ENCODE results near the gene CDC25B.
A peak's percentile ranks its signal among the peaks of the same experiment; 100 is the strongest.

CDC25B gene

DNA sequence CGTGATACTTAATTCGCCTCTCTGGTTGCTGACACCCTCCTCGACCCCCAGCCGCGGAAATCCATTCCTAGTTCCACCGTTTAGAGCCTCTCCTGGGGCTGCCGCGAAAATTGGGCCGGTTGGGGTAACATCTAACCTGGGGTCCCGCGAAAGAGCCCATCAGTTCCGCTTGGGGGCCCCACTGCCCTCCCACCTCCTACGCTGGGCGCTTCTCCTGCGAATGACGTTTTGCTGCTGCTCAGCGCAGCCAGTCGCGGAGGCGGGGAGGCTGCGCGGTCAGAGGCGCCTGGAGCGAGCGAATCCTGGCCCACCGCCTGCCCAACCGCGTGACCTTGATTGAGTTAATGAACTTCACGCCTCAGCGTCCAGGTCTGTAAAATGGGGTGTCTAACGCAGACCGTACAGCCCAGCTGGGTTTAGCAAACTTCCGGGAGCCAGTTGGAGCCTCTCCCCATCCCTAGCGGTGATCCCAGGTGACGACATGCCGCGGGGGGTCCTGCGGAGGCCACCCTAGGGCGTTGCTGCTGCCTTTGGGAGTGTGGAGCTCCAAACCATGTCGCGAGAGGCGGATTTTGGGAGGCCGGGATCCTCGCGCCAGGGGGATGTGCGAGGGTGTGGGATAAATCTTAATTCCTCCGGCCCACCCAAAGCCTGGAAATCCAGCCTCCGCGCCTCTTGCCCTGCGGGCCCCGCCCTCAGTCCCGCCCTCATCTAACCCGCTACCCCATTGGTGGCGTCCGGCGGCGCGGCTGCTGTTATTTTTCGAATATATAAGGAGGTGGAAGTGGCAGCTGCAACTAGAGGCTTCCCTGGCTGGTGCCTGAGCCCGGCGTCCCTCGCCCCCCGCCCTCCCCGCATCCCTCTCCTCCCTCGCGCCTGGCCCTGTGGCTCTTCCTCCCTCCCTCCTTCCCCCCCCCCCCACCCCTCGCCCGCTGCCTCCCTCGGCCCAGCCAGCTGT, at the start of gene CDC25B:
Gene CDC25B, plus strand, starts transcription at position 800 of the 958 bp plus-strand sequence. CDS start 222 bp downstream, outside the sequence.
- peak; percentile 97 for DNase-seq

DNA sequence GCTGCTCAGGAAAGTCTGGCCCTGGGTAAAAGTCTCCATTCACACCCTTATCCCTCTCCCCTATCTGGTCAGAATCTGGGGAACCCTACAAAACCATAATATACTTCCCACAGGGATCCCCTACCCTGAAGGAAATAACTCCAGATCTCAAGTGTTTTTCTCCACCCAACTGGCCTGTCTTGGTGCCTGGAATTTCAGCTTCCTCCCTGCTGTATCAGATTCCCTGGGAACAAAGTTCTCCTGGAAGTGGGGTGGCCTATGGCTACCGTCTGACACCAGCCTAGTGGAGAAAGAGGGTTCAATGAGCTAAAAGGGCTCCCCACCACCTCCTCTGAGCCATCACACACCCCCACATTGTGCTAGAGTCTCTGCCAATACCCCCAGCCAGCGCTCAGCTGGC, 48.6 kb upstream of the CDC25B start:
- no peak for DNase-seq

DNA sequence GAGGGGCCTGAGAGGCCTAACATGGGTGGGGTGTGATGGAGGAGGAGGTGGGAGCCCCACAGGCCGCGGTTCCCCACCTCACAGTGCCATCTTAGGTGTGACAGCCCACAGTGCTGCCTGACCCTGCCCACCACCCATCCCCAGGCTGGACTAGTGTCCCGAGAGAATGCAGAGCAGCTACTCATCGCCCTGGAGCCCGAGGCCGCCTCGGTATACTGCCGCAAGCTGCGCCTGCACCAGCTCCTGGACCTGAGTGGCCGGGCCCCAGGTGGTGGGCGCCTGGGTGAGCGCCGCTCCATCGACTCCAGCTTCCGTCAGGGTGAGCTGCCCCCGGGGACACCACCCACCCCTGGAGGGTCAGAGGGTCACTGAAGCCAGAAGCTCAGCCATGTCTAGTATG, 48.0 kb upstream of the CDC25B start:
- no peak for DNase-seq

DNA sequence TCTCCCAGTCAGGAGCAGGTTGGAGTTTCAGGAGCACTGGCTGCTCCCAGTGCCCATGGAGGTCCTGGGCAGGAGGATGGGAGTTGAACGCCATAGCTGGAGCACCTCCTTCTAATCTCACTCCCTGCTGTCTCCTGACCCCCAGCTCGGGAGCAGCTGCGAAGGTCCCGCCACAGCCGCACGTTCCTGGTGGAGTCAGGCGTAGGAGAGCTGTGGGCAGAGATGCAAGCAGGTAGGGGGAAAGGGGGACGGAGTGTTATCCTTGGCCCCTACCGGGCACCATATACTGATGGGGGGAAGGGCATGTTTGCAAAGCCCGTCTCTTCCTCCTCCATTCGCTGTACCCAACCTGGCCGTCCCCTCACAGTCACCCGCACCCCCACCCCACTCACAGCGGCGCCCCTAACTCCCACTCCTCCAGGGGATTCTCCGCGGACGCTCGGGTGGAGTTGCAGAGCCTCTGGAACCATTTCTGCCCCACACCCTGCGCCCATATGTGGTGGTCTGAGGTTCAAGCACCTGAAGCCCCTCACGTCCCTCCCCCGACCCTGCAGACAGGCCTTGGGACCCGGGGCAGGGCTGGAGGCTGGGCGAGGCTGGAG, 46.9 kb upstream of the CDC25B start:
- DNase-seq, result no peak

DNA sequence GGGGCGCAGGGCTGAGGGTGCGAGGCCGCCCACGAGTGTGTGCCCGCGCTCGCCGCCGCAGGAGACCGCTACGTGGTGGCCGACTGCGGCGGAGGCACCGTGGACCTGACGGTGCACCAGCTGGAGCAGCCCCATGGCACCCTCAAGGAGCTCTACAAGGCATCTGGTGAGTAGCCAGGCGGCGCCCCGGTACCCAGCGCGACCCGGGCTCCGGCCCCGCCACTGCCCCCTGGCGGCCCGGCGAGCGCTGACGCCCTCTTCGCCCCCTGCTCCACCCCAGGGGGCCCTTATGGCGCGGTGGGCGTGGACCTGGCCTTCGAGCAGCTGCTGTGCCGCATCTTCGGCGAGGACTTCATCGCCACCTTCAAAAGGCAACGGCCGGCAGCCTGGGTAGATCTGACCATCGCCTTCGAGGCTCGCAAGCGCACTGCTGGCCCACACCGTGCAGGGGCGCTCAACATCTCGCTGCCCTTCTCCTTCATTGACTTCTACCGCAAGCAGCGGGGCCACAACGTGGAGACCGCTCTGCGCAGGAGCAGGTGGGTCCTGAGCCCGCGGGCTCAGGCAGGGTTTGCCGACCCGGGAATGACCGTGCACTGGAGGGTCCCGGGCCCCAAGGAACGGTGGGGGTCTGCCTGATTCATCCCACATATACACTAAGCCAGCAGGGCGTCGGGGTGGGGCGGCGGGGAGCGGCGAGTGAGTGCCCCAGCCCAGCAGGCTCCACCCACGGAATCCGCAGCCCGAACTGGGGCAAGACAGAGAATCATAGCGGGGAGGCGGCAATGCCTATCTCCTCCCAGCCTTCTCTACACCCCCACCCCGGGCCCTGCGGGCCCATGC, 46.2 kb upstream of the CDC25B start:
- peak; percentile 85 for DNase-seq

DNA sequence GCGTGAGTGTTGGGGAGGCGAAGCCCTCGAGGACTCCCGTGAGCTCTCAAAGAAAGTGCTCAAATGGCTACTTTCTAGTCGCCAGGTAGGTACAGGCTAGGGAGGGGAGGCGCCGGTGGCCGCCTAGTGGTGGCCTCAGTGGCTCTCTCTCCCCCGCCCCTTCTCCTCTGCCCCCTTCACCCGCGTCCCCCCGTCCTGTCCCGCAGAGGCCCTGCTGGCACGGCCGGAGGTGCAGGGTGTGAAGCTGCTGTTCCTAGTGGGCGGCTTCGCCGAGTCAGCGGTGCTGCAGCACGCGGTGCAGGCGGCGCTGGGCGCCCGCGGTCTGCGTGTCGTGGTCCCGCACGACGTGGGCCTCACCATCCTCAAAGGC, 44.8 kb upstream of the CDC25B start:
- no peak for DNase-seq

DNA sequence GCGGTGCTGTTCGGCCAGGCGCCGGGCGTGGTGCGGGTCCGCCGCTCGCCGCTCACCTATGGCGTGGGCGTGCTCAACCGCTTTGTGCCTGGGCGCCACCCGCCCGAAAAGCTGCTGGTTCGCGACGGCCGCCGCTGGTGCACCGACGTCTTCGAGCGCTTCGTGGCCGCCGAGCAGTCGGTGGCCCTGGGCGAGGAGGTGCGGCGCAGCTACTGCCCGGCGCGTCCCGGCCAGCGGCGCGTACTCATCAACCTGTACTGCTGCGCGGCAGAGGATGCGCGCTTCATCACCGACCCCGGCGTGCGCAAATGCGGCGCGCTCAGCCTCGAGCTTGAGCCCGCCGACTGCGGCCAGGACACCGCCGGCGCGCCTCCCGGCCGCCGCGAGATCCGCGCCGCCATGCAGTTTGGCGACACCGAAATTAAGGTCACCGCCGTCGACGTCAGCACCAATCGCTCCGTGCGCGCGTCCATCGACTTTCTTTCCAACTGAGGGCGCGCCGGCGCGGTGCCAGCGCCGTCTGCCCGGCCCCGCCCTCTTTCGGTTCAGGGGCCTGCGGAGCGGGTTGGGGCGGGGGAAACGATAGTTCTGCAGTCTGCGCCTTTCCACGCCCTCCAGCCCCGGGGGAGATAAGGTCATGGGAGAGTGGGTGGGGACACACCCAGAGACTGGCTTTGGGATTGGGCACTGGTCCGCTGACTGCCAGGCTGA, 44.3 kb upstream of the CDC25B start:
- DNase-seq, result peak; percentile 79

DNA sequence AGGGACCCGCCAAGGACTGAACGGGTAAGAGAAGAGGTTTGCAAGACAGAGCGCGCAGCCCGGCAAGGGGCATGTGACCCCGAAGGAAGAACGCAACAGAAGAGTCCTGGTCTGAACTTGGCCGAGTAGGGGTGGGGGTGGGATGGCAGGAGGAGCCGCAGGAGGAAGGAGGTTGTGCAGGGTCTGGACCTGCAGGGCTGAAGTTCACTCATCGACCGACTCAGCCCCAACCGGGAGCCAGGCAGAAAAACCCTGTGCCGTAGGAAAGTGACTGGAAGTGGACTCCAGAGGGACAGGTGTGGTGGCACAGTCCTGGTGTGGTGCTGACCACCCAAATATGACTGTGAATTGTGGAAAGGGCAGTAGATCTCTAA, 43.7 kb upstream of the CDC25B start:
- DNase-seq, result no peak

DNA sequence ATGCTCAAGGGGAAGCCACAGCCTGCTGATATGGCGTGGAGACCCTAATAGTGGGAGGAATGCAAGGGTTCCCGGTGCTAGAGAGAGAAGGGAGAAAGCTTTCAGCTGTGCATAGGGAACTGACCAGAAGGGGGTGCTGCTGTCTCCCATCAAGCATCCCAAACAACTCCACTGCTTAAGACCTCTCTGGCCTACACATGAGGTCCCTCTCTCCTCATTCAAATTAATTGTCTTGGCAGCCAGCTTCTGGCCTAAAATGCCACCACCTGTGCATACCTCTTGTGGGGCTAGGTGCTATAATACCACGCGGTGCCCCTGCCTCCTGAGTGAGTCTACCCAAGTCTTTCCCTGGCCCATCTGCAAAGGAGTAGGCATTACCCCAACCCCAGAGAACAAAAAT, 43.0 kb upstream of the CDC25B start:
- DNase-seq, result peak; percentile 91

DNA sequence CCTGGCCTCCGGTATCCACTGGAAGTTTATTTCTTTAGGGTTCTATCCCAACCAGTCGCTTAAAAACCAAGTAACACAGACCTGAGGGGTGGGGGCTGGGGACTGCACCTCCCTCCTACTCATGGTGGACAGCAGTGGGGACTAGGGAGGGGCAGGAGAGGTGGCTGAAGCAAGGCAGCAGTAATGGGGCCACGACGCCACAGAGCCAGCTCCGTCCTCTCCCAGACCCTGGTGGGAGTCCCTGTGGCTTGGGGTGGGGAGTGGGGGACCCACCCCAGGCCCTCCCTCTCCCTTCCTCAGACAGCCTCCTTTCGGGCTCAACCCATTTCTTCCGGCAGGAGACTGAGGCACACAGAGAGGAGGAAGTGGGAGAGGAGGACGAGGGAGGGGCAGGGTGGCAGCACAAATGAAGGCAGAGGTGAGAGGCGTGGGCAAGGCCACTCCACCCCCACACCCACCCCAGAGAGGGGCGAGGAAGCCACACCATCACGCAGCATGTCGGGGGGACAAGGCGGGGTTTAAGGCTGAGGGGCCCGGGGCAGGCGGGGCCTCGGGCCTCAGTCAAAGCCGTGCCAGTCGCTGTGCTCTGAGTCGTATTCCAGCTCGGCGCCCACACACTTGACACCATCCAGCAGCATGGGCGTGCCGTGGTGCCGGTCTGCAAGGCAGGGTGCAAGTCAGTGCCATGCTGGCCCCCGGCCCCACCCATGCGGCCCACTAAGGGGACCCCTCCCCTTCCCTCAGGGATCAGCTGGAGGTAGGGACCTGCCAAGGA, 42.4 kb upstream of the CDC25B start:
- DNase-seq, result no peak

DNA sequence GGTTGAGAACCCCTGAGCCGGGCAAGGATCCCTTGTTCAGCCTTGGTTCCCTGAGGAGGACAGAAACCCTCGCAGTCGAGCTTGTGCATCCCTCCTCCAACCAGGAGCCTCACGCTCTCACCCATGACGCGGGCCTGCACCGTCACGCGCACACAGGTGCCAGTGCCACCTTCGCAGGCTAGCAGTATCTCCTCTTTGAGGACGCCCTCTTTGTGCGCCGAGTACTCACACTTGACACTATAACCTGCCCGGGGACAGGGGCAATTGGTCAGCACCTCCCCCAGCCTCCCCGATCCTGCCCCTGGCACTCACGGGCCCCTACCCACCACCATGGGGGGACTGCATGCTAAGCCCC, 41.9 kb upstream of the CDC25B start:
- DNase-seq, result no peak

DNA sequence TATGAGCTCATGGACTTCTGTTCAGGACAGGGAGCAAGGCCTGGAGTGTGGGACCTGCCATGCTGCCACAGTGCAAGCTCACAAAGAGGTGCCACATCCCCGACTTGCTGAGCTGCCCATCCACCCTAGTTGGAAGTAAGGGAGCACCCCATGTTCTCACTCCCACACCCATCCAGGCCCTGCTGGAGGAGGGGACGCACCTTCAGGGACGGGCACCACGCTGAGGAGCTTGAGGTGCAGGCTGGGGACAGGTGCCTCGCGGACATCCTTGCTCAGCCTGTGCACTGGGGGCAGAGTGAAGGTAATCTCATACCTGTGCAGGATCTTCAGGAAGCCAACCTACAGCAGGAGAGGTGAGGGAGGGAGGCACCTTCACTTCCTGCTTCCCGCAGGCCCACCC, 40.8 kb upstream of the CDC25B start:
- no peak for DNase-seq

DNA sequence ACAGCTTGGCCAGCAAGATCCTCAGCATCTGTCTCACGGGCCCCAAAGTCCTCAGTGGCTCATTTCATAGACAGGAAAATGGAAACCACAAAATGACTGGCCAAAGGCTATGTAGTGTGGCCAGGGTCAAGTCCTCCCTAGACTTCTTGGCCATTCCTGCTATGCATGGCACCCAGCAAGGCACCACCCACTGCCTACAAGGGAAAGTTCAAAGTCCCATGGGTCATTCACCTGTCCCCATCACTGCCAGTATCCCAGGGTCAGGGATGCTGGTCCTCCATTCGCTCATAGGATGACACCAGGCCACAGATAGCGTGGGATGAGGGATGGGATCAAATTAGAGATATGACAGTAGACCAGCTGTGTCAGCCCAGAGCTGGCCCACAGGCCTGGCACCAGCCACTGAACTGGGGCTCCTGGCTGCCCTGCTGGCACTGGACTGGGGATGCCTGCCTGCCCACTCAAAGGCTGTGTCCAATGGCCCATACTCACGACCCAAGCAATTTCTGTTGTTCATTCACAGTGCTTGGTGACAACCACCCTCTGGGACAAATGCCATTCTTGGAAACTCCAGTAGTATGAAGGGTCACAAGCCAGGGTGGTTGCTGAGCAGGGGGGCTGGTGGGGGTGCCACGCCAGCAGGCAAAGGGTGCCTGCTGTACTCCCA, 40.2 kb upstream of the CDC25B start:
- DNase-seq, result no peak

DNA sequence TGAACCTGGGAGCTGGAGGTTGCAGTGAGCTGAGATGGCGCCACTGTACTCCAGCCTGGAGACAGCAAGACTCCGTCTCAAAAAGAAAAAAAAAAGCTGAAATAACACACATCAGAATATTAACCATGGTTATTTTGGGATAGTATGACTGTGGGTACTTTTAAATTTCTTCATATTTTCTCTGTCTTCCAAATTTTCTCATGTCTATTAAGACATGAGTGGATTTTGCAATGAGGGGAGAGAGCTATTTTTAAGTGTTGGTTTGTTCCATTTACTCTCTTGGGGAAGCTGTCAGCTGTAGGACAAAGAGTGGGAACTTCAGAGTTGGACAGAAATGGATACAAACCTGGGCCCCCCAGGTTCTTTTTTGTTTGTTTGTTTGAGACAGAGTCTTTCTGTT, 38.8 kb upstream of the CDC25B start:
- DNase-seq, result no peak

DNA sequence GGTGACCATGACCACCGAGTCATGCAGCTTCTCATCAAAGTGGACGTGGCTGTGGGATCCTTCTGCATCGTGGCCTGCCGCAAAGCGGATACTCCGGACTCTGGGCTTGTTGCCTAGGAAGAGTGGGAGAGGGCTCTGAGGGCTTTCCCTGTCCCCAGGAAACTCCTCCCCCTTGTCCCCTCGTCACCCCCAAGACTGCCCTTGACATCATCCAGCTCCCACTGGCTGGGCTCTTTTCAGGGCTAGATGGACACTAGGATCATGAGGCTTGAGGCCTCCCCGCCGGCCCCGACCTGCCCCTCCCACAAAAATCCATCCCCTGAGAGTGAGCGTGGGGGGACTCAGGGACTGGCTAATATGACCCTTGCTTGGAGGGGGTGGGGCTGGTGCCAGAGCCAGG, 37.5 kb upstream of the CDC25B start:
- DNase-seq, result no peak

DNA sequence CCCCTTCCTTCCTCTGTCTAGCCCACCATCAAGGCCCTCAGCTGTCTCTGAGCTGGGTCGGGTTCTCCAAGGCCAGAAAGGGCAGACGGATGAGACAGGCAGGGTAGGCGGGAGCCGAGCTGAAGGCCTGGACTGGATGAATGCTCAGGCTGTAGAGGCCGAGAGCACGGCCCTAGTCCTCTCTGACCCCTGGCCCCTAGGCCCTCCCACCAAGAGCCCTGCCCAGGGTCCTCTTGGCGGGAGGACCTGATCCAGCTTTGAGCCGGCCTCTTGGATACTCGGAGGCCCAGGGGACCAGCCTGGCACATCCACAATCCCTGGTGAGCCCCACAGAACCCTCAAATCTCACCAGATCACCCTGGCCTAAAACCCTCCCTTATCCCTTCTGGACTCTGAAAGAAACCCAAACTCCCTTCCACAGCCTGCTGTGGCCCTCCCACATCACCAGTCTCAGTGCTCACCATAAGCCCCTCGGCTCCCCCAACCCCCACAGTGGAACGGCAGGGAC, 36.7 kb upstream of the CDC25B start:
- DNase-seq, result no peak

DNA sequence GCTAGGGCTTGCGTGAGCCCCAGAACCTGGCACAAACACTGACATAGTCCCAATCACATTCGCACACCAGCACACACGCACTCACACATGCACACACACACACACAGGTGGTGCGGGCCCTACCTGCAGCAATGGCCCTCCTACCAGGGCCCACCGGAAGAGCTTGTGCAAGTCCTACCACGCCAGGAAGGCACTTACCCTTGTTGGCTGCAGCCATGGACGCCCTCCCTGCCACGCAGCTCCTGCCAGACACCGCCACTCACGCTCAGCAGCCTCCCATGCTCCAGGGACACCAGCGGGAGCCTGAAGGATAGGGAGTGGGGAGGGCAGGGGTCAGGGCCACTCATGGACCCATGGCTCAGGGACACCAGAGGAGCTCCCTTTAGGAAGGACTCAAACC, 36.2 kb upstream of the CDC25B start:
- DNase-seq, result no peak

DNA sequence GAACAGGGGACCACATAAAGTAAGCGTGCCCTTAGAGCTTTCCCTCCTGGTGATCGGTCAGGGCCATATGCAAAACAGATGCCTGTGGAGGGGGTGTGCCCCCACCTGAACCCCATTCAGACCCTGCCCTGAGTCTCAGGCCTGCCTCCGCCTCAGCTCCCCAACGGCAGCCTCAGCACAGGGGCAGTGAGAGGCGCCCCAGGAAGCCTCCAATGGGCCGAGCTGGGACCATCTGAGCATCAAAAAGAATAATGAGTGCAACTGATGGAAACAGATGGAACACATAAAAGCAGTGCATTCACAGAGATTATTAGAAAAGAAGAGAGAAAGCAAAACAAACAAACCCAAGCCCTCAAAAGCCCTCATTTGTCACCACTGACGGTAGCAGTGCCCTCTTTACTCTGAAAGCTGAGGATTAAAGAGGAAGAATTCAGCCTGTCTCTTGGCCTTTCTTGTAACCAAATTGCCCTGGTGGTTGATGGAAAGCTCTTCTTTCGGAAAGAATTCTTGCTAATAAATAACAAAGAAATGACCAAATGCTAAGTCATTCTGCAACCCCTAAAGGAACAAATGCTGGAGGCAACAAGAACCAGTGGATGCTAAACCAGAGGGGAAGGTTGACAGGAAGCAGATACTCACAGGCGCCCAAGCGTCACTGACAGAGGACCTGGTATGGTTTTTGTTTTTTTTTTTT, 35.3 kb upstream of the CDC25B start:
- peak; percentile 8 for DNase-seq

DNA sequence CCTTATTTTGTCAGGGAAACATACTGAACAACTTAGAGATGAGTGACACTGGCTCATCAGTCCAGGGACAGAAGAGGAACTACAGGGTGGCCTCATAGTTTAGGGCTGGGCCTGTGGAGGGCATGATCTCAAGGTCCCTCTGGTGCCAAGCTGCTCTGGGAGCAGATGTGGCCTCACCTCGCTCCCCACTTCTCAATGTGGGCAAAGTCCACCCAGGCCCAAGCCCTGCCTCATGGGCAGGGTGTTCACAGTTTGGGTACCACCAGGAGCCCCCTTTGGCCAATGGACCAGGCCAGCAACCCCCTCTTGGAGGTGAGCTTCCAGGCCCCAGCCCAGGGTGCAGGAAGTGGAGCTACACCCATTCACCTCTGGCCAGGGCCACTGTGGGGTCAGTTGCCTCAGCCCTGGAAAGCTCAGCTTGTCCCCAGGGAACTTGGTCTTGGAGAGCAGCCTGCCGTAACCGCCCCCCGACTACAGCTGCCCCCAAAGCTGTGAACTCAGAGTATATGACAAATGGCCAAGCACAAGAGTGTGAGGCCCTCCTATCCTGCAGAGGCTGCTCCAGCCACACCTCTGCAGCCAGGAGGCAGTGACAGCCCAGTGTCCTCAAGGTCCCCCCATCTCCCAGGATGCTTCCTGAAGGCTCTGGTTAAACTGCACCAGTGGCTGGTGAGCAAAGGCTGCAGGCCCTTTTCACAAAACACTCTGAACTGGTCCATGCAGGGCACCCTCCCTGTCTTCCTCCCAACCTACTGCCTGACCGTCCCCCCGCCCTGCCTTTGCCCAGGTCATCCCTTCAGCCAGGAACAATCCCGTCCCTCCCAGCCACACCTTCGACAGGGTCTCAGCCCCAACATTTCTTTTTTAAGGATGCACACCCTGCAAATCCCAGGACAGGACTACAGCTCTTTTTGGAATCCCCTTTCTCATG, 32.2 kb upstream of the CDC25B start:
- DNase-seq, result no peak

DNA sequence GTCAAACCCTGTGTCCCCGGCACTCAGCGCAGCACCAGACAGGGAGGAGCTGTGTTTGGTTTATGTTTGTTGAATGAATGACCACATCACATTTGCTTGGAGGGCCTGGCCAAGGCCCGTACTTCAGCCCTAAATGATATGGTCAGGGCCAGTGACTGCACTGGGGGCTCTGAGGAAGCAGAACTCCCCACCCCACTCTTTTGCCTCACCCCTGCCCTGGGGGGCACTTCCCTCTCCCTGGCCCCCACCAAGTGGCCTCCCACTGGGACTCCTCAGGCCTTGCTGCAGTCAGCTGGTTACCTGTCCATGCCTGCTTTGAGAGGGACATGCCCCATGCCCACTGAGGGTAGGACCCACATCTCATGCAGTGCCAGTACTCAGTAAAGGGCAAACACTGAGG, 31.5 kb upstream of the CDC25B start:
- DNase-seq, result no peak

All from eye (tissue), 1 donor.